Astrocyte (in vitro differentiated cells and primary cell): ENCODE measurements around the gene SYTL4. TPM values are rescaled to one million over a fixed set of nuclear protein-coding genes. Genes with fewer than 3 reads are reported as not detected.

Experiments
- DNase-seq: peaks from one replicate; pipeline ENCODE4 v3.0.0-alpha.2; 2010; ENCODE audit warnings: low read depth
- FAIRE-seq: peaks from 2 replicates; lab custom pipeline; 2011; peaks lifted over from hg19 to GRCh38; lab: Jason Lieb, UNC
- H2AFZ ChIP-seq: 2 replicates; pipeline ENCODE4 v1.6.0; 2012; ENCODE audit warnings: low read depth, low read length, inconsistent platforms
- H3K27ac ChIP-seq: 2 replicates; pipeline ENCODE4 v1.5.1; 2011; ENCODE audit warnings: low read depth, low read length, inconsistent platforms
- H3K27me3 ChIP-seq: 2 replicates; pipeline ENCODE4 v1.6.0; 2011; ENCODE audit warnings: low read length, inconsistent platforms; ENCODE audit not compliant: insufficient read depth
- H3K36me3 ChIP-seq: 2 replicates; pipeline ENCODE4 v1.5.1; 2011; ENCODE audit warnings: low read length, inconsistent platforms; ENCODE audit not compliant: insufficient read depth
- H3K4me1 ChIP-seq: 2 replicates; pipeline ENCODE4 v1.5.1; 2011; ENCODE audit warnings: low read length, inconsistent platforms; ENCODE audit not compliant: insufficient read depth
- H3K4me2 ChIP-seq: 2 replicates; pipeline ENCODE4 v1.6.0; 2012; ENCODE audit warnings: low read length, inconsistent platforms
- H3K4me3 ChIP-seq: 2 replicates; pipeline ENCODE4 v1.5.1; 2011; ENCODE audit warnings: low read depth, mild to moderate bottlenecking, low read length, inconsistent platforms; ENCODE audit not compliant: insufficient read depth
- H3K79me2 ChIP-seq: 2 replicates; pipeline ENCODE4 v1.6.0; 2012; ENCODE audit warnings: mild to moderate bottlenecking, low read length, inconsistent platforms; ENCODE audit not compliant: insufficient read depth
- H3K9ac ChIP-seq: 2 replicates; pipeline ENCODE4 v1.6.0; 2012; ENCODE audit warnings: mild to moderate bottlenecking, low read length, inconsistent platforms
- H3K9me3 ChIP-seq: 2 replicates; pipeline ENCODE4 v1.5.1; 2012; ENCODE audit warnings: low read depth, mild to moderate bottlenecking, low read length, inconsistent platforms; ENCODE audit not compliant: insufficient read depth
- H4K20me1 ChIP-seq: 2 replicates; pipeline ENCODE4 v1.6.0; 2012; ENCODE audit warnings: low read length, inconsistent platforms; ENCODE audit not compliant: insufficient read depth
- H3K27ac Mint-ChIP-seq: one replicate; pipeline ENCODE4 v1.8.0; 2021; ENCODE audit warnings: mild to moderate bottlenecking, mixed read lengths; ENCODE audit not compliant: unreplicated experiment
- H3K27me3 Mint-ChIP-seq: one replicate; pipeline ENCODE4 v1.8.0; 2021; ENCODE audit warnings: low read depth, mixed read lengths; ENCODE audit not compliant: unreplicated experiment
- H3K36me3 Mint-ChIP-seq: one replicate; pipeline ENCODE4 v1.8.0; 2021; ENCODE audit warnings: low read depth, mixed read lengths; ENCODE audit not compliant: unreplicated experiment
- H3K4me1 Mint-ChIP-seq: one replicate; pipeline ENCODE4 v1.8.0; 2021; ENCODE audit warnings: low read depth, mixed read lengths; ENCODE audit not compliant: unreplicated experiment
- H3K4me3 Mint-ChIP-seq: one replicate; pipeline ENCODE4 v1.8.0; 2021; ENCODE audit warnings: mild to moderate bottlenecking, moderate library complexity, mixed read lengths; ENCODE audit not compliant: unreplicated experiment
- H3K9me3 Mint-ChIP-seq: one replicate; pipeline ENCODE4 v1.8.0; 2021; ENCODE audit warnings: mild to moderate bottlenecking, mixed read lengths; ENCODE audit not compliant: unreplicated experiment
- EZH2 ChIP-seq: IDR thresholded peaks from 2 replicates; pipeline ENCODE4 v1.6.1; 2012; ENCODE audit warnings: mild to moderate bottlenecking, low read length, inconsistent platforms; ENCODE audit not compliant: insufficient read depth
- total RNA-seq: library from RNA; stranded (reverse); gene quantifications from 2 replicates; pipeline ENCODE4 v1.2.1, GENCODE V29; 2021
- TF ChIP-seq, protein P1 (sequence below): IDR thresholded peaks from 2 replicates; pipeline ENCODE4 v1.5.1; 2011; ENCODE audit warnings: low read depth, mild to moderate bottlenecking, inconsistent platforms, low read length, moderate library complexity; ENCODE audit not compliant: insufficient read depth

SYTL4 gene
- total RNA-seq, 1 donor from 2014 or later = 3.3 TPM

- H3K4me1 ChIP-seq = peaks cover 60% of the 10 kb centered on the region
- no peaks in the 10 kb centered on the region for H3K36me3 ChIP-seq
- TF ChIP-seq, protein P1, sequence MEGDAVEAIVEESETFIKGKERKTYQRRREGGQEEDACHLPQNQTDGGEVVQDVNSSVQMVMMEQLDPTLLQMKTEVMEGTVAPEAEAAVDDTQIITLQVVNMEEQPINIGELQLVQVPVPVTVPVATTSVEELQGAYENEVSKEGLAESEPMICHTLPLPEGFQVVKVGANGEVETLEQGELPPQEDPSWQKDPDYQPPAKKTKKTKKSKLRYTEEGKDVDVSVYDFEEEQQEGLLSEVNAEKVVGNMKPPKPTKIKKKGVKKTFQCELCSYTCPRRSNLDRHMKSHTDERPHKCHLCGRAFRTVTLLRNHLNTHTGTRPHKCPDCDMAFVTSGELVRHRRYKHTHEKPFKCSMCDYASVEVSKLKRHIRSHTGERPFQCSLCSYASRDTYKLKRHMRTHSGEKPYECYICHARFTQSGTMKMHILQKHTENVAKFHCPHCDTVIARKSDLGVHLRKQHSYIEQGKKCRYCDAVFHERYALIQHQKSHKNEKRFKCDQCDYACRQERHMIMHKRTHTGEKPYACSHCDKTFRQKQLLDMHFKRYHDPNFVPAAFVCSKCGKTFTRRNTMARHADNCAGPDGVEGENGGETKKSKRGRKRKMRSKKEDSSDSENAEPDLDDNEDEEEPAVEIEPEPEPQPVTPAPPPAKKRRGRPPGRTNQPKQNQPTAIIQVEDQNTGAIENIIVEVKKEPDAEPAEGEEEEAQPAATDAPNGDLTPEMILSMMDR = no peak
- TF ChIP-seq EZH2 = no peak
- H3K4me3 ChIP-seq = no peak overlapping the region
- DNase-seq (peak; percentile 30), FAIRE-seq (no peak)
- peak overlapping the region; percentile 95 for H3K27ac ChIP-seq
- peaks cover 22% of the 10 kb centered on the region for H3K79me2 ChIP-seq
- peak overlapping the region; percentile 20 for H3K4me3 Mint-ChIP-seq
- H3K4me2 ChIP-seq = peak overlapping the region; percentile 82
- H3K9me3 ChIP-seq = no peaks in the 10 kb centered on the region
- H3K36me3 Mint-ChIP-seq = no peaks in the 10 kb centered on the region
- no peak overlapping the region for H2AFZ ChIP-seq
- peak overlapping the region; percentile 80 for H3K27ac Mint-ChIP-seq
- H3K9me3 Mint-ChIP-seq = no peaks in the 10 kb centered on the region
- H3K27me3 Mint-ChIP-seq = no peaks in the 10 kb centered on the region
- peaks cover 48% of the 10 kb centered on the region for H3K4me1 Mint-ChIP-seq
- no peaks in the 10 kb centered on the region for H4K20me1 ChIP-seq
- H3K27me3 ChIP-seq = no peaks in the 10 kb centered on the region
- no peak overlapping the region for H3K9ac ChIP-seq
These were observed 84.8 kb downstream of the SYTL4 start for GRCh38 chrX:100647095-100647494.

- peak overlapping the region; percentile 88 for H3K4me3 Mint-ChIP-seq
- peak overlapping the region; percentile 94 for H3K27ac Mint-ChIP-seq
- no peaks in the 10 kb centered on the region for H3K9me3 Mint-ChIP-seq
- FAIRE-seq (no peak), DNase-seq (peak; percentile 16)
- H3K36me3 Mint-ChIP-seq = no peaks in the 10 kb centered on the region
- H2AFZ ChIP-seq = no peak overlapping the region
- peak overlapping the region; percentile 85 for H3K27ac ChIP-seq
- H3K4me1 ChIP-seq = peaks cover 54% of the 10 kb centered on the region
- H3K4me1 Mint-ChIP-seq = peaks cover 46% of the 10 kb centered on the region
- no peaks in the 10 kb centered on the region for H3K27me3 Mint-ChIP-seq
- H3K27me3 ChIP-seq = no peaks in the 10 kb centered on the region
- H3K4me2 ChIP-seq = peak overlapping the region; percentile 97
- no peaks in the 10 kb centered on the region for H3K9me3 ChIP-seq
- H3K4me3 ChIP-seq = peak overlapping the region; percentile 80
- H3K79me2 ChIP-seq = peaks cover 22% of the 10 kb centered on the region
- H3K36me3 ChIP-seq = no peaks in the 10 kb centered on the region
- peak overlapping the region; percentile 93 for H3K9ac ChIP-seq
- TF ChIP-seq, protein P1 = no peak
- no peak for TF ChIP-seq EZH2
- no peaks in the 10 kb centered on the region for H4K20me1 ChIP-seq
These were observed 86.8 kb downstream of the SYTL4 start for GRCh38 chrX:100645106-100645505.

DNA sequence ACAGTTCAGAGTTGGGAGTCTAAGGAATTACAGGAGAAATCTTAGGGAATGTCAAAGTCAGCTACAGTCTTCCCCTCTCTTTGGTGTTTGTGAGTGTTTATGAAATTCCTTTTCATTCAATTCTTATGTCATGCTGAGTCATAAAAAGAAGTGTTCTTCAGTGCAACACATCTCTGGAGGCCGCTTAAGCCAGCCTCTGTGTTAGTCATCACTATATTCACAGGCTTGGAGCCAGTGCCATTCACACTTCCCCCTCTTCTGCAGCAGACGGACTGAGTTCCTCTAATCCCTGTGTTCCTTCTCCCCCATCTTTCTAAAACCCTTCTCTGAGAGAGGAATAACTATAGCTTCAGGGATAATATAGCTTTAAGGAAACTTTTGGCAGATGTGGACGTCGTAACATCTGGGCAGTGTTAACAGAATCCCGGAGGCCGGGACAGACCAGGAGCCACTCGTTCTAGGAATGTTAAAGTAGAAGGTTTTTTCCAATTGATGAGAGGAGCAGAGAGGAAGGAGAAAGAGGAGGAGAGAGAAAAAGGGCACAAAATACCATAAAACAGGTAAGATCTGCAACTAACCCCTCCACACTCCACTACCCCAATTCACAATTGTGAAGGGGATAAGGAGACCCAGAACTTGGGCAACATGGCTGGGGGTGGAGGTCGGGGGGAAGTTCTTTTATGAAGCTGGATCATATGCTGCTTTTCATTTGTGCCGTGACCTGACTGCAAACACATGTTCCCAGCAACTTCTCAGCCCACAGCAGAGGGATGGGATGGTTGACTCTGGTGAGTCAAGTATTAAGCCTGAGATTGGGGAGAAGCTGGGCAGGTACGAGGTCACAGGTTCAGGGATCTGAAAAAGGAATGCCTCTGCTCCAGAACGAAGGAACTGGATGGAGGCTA lies 87.7 kb downstream of the SYTL4 start, which contains the start of gene SRPX2:
SRPX2 (plus strand) TSS at position 244 of the 905 bp plus-strand sequence. CDS start 2,124 bp downstream, outside the sequence.
- Histone ChIP-seq H3K79me2 (peaks cover 22% of the 10 kb centered on the region), H3K9ac (peak within 1 kb of the TSS; percentile 93), H3K36me3 (no peaks in the 10 kb centered on the region), H3K4me2 (peak within 1 kb of the TSS; percentile 97), H3K4me3 (peak within 1 kb of the TSS; percentile 80), H3K27me3 (no peaks in the 10 kb centered on the region), H4K20me1 (no peaks in the 10 kb centered on the region), H2AFZ (peak within 1 kb of the TSS; percentile 4), H3K4me1 (peaks cover 46% of the 10 kb centered on the region), H3K27ac (peak within 1 kb of the TSS; percentile 85), H3K9me3 (no peaks in the 10 kb centered on the region)
- Mint-ChIP-seq H3K27ac (peak within 1 kb of the TSS; percentile 94), H3K27me3 (no peaks in the 10 kb centered on the region), H3K9me3 (no peaks in the 10 kb centered on the region), H3K4me3 (peak within 1 kb of the TSS; percentile 88), H3K4me1 (peaks cover 45% of the 10 kb centered on the region), H3K36me3 (no peaks in the 10 kb centered on the region)
- TF ChIP-seq, protein P1 = no peak
- no peak for TF ChIP-seq EZH2
- DNase-seq (peak; percentile 88), FAIRE-seq (peak; percentile 99)
